Pancreas (tissue), 10 donors: ENCODE measurements around the gene LILRA5. TPM values are rescaled to one million over a fixed set of nuclear protein-coding genes. Genes with fewer than 3 reads are reported as not detected.
"Not testable (repeated sequence)": the region's sequence is repeated elsewhere in the genome, so short reads cannot be mapped to it uniquely, and the experiment has no call there.

Experiments
- ATAC-seq, 4 donors: fragments of 200-7000 bp; cut with Tn5 transposase; one replicate each; pipeline versions ENCODE4 v1.8.0 to v1.9.1; 2020; ENCODE audit warnings: mild to moderate bottlenecking in 4 of 4, moderate library complexity in 4 of 4
- DNase-seq, 6 donors: peaks; one replicate each; pipeline ENCODE4 v3.0.0-alpha.2; 2020
- FAIRE-seq: peaks from 2 replicates; lab custom pipeline; 2012; peaks lifted over from hg19 to GRCh38; lab: Jason Lieb, UNC
- H3K27ac ChIP-seq, 4 donors: fragments of 200-600 bp; sonication (generic); 1 replicate in 3 of 4; 2 replicates in 1 of 4; pipeline versions ENCODE4 v1.5.0 to v1.8.0; 2020
- H3K27me3 ChIP-seq, 4 donors: fragments of 200-600 bp; one replicate each; pipeline ENCODE4 v1.8.0; 2021
- H3K36me3 ChIP-seq, 3 donors: fragments of 200-600 bp; sonication (generic) in 1 of 3; one replicate each; pipeline versions ENCODE4 v1.5.0 to v1.8.0; 2020 to 2021
- H3K4me1 ChIP-seq, 3 donors: fragments of 200-600 bp; one replicate each; pipeline ENCODE4 v1.8.0; 2021
- H3K4me3 ChIP-seq, 4 donors: fragments of 200-600 bp; sonication (generic) in 2 of 4; one replicate each; pipeline versions ENCODE4 v1.5.0 to v1.8.0; 2020 to 2021
- H3K9me3 ChIP-seq, 4 donors: fragments of 200-600 bp; one replicate each; pipeline ENCODE4 v1.8.0; 2021
- WGBS, 2 donors: extraction: QIAGEN DNeasy Blood & Tissue Kit; methylation state at CpG; one replicate each; pipeline ENCODE4 v1.1.7; 2013; 5-methylcytosine and 5-hydroxymethylcytosine counted together
- intact Hi-C, 3 donors: fragments of 100-400 bp; cut with DNase I; formaldehyde crosslinking; loops; one replicate each; pipeline versions ENCODE4 v1.11.1 to v1.14.2; 2022
- polyA plus RNA-seq, 2 donors: library from polyadenylated mRNA; stranded (reverse); fragments of 200-250 nt; gene quantifications; one replicate each; pipeline ENCODE4 v1.2.3, GENCODE V29; 2013
- total RNA-seq, 6 donors: library from RNA; stranded (reverse); fragmentation: NEBNext Ultra II Directional in 4 of 6; extraction: Animal tissue kit (Norgen Biotek cat#: 25700) in 4 of 6; gene quantifications; one replicate each; pipeline versions ENCODE4 v1.2.1 to v1.2.4, GENCODE V29; 2021 to 2023
- TF ChIP-seq, protein P1 (sequence below), 4 donors: fragments of 200-600 bp; sonication (generic) in 3 of 4; IDR thresholded peaks; one replicate each; pipeline versions ENCODE4 v1.5.0 to v1.8.0; 2021; ENCODE audit warnings: antibody characterized with exemption in 4 of 4
- donor health status: healthy with polysubstance abuse.
- donor health status: DM: no; HTN: no; CAD: no; lungs with moderate emphysema.
- donor health status: DM: no; HTN: no; CAD: no.
- donor health status: control.
- donor health status: control.
- donor health status: Bipolar disorder and iron deficiency.
- donor health status: DM: yes; HTN: yes; CAD: no.
- donor health status: DM: no; HTN: no; CAD: no.
- donor health status: DM: no; HTN: no; CAD: no.
- donor health status: DM: yes; HTN: yes; CAD: no.

LILRA5 gene
- total and polyA plus RNA-seq, 8 donors: 0.20 to 1.7 (median 0.51) TPM

GRCh38 chr19:54282686-54283470 lies 30.1 kb downstream of the LILRA5 start:
- DNase-seq (no peak), FAIRE-seq (no peak), ATAC-seq (no peak)
- 45 to 53% methylated on average over 9 of the region's 9 CpGs for WGBS, 2 donors
- TF ChIP-seq, protein P1, sequence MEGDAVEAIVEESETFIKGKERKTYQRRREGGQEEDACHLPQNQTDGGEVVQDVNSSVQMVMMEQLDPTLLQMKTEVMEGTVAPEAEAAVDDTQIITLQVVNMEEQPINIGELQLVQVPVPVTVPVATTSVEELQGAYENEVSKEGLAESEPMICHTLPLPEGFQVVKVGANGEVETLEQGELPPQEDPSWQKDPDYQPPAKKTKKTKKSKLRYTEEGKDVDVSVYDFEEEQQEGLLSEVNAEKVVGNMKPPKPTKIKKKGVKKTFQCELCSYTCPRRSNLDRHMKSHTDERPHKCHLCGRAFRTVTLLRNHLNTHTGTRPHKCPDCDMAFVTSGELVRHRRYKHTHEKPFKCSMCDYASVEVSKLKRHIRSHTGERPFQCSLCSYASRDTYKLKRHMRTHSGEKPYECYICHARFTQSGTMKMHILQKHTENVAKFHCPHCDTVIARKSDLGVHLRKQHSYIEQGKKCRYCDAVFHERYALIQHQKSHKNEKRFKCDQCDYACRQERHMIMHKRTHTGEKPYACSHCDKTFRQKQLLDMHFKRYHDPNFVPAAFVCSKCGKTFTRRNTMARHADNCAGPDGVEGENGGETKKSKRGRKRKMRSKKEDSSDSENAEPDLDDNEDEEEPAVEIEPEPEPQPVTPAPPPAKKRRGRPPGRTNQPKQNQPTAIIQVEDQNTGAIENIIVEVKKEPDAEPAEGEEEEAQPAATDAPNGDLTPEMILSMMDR (IDR thresholded peaks at IDR 0.05): no peak
- intact Hi-C loops: no loop called here
- Histone ChIP-seq H3K27me3 (no peaks in the 10 kb centered on the region), H3K9me3 (no peaks in the 10 kb centered on the region), H3K27ac (no peak overlapping the region), H3K4me1 (no peaks in the 10 kb centered on the region), H3K4me3 (no peak overlapping the region), H3K36me3 (no peaks in the 10 kb centered on the region)

GRCh38 chr19:54281729-54282075 lies 31.3 kb downstream of the LILRA5 start:
- H3K27me3 ChIP-seq, H3K36me3 ChIP-seq, H3K27ac ChIP-seq, H3K4me3 ChIP-seq, DNase-seq, H3K9me3 ChIP-seq, intact Hi-C loops, H3K4me1 ChIP-seq, ATAC-seq, FAIRE-seq: not testable (repeated sequence)
- WGBS, 2 donors: 49 to 64% methylated on average over 5 of the region's 5 CpGs

DNA sequence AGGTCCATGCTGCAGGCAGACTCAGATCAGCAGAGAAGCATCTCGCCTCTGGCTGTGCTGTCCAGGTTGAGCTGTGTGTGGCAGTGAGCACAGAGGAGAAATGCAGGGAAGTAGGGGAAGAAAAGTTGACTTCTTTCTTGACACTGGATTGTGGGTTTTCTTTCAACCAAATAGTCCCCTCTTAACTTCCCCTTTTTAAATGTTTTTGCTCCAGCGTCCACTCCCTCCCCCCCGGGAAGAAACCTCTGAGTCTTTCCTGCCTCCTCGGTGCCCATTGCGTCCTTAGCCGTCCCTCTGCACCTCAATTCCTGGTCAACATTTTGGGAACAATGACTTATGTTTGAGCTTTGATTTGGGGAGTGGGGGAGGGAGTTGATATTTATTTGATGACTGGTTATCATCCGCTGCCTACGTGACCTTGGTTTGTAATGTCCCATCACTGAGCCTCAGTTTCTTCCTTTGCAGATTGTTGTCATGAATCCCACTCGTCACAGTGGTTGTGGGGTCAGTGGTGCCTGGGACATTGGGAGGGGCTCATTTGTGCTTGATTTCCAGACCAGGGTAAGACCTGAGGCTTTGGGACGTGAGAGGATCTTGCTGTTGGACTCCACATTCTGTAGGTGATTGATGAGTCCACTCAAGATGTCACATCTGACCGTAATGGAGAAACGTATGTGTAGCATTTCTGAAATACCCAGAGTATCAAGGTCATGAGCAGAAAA lies 31.8 kb downstream of the LILRA5 start, which contains the start of gene LILRB2:
Gene LILRB2, minus strand, starts transcription at position 104 of the 722 bp plus-strand sequence. CDS start 614 bp downstream, outside the sequence.
- FAIRE-seq: no peak
- H3K36me3 ChIP-seq: no peaks in the 10 kb centered on the region
- H3K27me3 ChIP-seq: no peaks in the 10 kb centered on the region
- no peak for DNase-seq
- H3K9me3 ChIP-seq: no peaks in the 10 kb centered on the region
- 40 to 55% methylated on average over 12 of the region's 12 CpGs for WGBS, 2 donors
- H3K27ac ChIP-seq: no peak within 1 kb of the TSS
- no peaks in the 10 kb centered on the region for H3K4me1 ChIP-seq
- ATAC-seq: peak in 2 of 4 donors; percentile 52 to 68
- peak within 1 kb of the TSS in 1 of 4 donors; percentile 18 for H3K4me3 ChIP-seq
- TF ChIP-seq, protein P1 (IDR thresholded peaks at IDR 0.05): no peak
- intact Hi-C loops: no loop called here

DNA sequence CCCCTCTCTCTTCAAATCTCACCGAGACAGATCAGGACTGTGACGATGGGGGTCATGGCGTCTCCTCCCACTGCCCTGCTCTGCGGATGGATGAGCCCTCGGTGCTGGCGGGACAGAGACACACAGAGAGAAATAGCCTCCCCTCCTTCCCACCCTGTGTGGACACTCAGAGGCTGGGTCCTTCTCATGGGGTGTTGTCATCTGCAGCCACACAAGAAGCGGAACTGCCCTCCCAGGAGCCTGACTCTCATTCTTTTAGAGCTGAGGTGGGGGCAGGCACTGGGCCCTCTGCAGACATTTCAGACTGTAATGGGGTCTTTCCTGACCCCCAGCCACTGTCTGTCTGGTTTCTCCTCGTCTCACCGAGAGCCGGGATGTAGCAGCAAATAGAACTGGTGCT lies 32.5 kb downstream of the LILRA5 start:
- H3K4me1 ChIP-seq, H3K36me3 ChIP-seq, H3K9me3 ChIP-seq, H3K27me3 ChIP-seq, intact Hi-C loops, FAIRE-seq, H3K27ac ChIP-seq: not testable (repeated sequence)
- ATAC-seq (peak in 2 of 4 donors; percentile 57 to 80), DNase-seq (peak in 1 of 6 donors; percentile 29)
- peak overlapping the region in 1 of 4 donors; percentile 18 for H3K4me3 ChIP-seq
- 31 to 49% methylated on average over 9 to 10 of the region's 10 CpGs for WGBS, 2 donors

DNA sequence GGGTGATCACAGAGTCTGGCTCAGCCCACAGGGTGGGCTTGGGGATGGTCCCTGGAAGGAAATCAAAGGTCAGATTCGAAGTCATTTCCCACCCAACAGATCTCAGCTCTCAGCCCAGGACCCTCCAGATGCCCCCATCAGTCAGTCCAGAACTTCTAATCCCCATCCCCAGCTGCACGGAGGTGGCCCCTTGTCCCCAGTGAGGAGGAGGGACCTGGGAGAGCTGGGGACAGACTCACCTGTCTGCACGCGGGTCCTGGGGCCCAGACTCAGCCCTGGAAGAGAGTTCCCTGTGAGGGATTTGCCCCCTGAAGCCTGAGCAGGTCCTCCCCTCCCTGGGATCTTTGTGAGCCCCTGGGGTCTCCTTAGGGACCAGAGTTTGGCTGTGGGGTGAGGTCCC lies 32.9 kb downstream of the LILRA5 start:
- H3K4me1 ChIP-seq, H3K27me3 ChIP-seq, H3K36me3 ChIP-seq, H3K27ac ChIP-seq, ATAC-seq, FAIRE-seq, H3K9me3 ChIP-seq, intact Hi-C loops, DNase-seq: not testable (repeated sequence)
- peak overlapping the region in 1 of 4 donors; percentile 18 for H3K4me3 ChIP-seq
- WGBS, 2 donors: 10 to 18% methylated on average over 4 of the region's 4 CpGs

GRCh38 chr19:54279406-54279962 lies 33.5 kb downstream of the LILRA5 start:
- TF ChIP-seq, protein P1 (IDR thresholded peaks at IDR 0.05): no peak
- Histone ChIP-seq H3K27ac (no peak overlapping the region), H3K27me3 (no peaks in the 10 kb centered on the region), H3K4me3 (peak overlapping the region in 1 of 4 donors; percentile 18), H3K36me3 (no peaks in the 10 kb centered on the region), H3K9me3 (no peaks in the 10 kb centered on the region), H3K4me1 (no peaks in the 10 kb centered on the region)
- no peak for FAIRE-seq
- intact Hi-C loops: no loop called here
- ATAC-seq: no peak
- WGBS, 2 donors: 47 to 66% methylated on average over 18 of the region's 18 CpGs
- no peak for DNase-seq

DNA sequence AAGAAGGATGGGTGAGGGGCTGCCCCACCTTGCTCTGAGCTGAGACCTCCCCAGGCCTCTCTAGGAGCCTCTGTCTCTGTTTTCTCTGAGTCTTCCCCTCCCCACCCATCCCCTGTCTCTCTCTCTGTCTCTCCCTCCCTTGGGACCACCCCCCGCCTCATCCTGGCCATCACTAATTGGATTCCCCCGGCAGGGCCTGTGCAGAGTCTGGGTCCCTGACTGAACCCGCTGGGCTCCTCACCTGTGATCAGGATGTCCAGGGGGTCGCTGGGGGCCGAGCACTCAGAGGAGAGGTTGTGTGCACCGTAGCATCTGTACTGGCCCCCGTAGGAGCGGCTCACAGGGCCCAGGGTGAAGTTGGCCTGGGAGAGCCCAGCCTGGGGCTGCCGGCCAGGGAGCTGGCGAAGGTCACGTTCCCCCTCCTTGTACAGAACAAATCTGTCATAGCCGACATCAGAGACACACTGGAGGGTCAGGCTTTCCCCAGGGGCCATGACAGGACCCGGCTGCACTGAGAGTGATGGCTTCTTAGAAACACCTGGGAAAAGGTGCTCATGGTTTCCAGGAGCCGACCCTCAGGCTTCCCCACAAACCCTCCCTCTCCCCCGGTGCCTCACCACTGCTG lies 34.3 kb downstream of the LILRA5 start:
- ATAC-seq: not testable (repeated sequence)

GRCh38 chr19:54278056-54278455 lies 34.9 kb downstream of the LILRA5 start:
- H3K4me1 ChIP-seq, FAIRE-seq, H3K36me3 ChIP-seq, H3K9me3 ChIP-seq, H3K4me3 ChIP-seq, H3K27ac ChIP-seq, intact Hi-C loops, ATAC-seq, DNase-seq, H3K27me3 ChIP-seq: not testable (repeated sequence)
- 42 to 53% methylated on average over 13 of the region's 13 CpGs for WGBS, 2 donors

More for the DNA sequence above, 34.3 kb downstream of the LILRA5 start:
- H3K36me3 ChIP-seq, FAIRE-seq, H3K27me3 ChIP-seq, H3K4me3 ChIP-seq, H3K4me1 ChIP-seq, intact Hi-C loops, H3K27ac ChIP-seq, H3K9me3 ChIP-seq, DNase-seq: not testable (repeated sequence)
- 35 to 39% methylated on average over 15 of the region's 15 CpGs for WGBS, 2 donors
